ENCODE data around the gene PRIMPOL.

DNA sequence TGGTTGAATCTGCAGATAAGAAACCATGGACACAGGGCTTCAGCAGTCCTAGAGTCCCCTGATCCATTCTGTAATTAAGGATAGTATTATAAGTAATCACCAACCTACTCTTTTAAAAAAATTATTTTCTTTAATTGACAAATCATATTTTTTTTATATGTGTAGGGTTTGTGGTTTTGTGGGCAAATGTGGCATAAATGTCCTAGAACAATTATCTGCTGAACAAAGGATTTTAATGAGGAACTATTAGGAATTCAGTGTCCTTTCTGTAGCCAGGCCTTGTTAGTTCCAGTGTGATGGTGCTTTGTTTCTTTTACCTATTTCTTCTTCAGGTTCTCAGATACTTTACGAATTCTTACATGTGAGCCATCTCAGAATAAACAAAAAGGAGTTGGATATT, 32.4 kb downstream of the PRIMPOL start:
- TF ChIP-seq HLTF (IDR thresholded peaks at IDR 0.05) (no peak), TEAD1 (CRISPR knock-in tag; IDR thresholded peaks at IDR 0.05) (no peak), CXXC5 (CRISPR knock-in tag; IDR thresholded peaks at IDR 0.05) (no peak), POLR2AphosphoS2 (IDR thresholded peaks at IDR 0.05; ENCODE audit: low read length) (no peak), NFIC (IDR thresholded peaks at IDR 0.05) (no peak), NEUROD1 (IDR thresholded peaks at IDR 0.05; ENCODE audit: borderline replicate concordance, low read depth, low read length, partially characterized antibody) (no peak)
- TF ChIP-seq, protein P1, sequence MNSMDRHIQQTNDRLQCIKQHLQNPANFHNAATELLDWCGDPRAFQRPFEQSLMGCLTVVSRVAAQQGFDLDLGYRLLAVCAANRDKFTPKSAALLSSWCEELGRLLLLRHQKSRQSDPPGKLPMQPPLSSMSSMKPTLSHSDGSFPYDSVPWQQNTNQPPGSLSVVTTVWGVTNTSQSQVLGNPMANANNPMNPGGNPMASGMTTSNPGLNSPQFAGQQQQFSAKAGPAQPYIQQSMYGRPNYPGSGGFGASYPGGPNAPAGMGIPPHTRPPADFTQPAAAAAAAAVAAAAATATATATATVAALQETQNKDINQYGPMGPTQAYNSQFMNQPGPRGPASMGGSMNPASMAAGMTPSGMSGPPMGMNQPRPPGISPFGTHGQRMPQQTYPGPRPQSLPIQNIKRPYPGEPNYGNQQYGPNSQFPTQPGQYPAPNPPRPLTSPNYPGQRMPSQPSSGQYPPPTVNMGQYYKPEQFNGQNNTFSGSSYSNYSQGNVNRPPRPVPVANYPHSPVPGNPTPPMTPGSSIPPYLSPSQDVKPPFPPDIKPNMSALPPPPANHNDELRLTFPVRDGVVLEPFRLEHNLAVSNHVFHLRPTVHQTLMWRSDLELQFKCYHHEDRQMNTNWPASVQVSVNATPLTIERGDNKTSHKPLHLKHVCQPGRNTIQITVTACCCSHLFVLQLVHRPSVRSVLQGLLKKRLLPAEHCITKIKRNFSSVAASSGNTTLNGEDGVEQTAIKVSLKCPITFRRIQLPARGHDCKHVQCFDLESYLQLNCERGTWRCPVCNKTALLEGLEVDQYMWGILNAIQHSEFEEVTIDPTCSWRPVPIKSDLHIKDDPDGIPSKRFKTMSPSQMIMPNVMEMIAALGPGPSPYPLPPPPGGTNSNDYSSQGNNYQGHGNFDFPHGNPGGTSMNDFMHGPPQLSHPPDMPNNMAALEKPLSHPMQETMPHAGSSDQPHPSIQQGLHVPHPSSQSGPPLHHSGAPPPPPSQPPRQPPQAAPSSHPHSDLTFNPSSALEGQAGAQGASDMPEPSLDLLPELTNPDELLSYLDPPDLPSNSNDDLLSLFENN (IDR thresholded peaks at IDR 0.05; ENCODE audit: low read depth in 2 of 2, low read length in 2 of 2): no peak
- TF ChIP-seq, protein P2, sequence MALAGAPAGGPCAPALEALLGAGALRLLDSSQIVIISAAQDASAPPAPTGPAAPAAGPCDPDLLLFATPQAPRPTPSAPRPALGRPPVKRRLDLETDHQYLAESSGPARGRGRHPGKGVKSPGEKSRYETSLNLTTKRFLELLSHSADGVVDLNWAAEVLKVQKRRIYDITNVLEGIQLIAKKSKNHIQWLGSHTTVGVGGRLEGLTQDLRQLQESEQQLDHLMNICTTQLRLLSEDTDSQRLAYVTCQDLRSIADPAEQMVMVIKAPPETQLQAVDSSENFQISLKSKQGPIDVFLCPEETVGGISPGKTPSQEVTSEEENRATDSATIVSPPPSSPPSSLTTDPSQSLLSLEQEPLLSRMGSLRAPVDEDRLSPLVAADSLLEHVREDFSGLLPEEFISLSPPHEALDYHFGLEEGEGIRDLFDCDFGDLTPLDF (CRISPR knock-in tag; IDR thresholded peaks at IDR 0.05): no peak

All from K562 (cell line).